GM19240 (cell line): ENCODE results near the gene SARM1.

Experiments
- DNase-seq: peaks from one replicate; pipeline ENCODE4 v3.0.0; 2011; ENCODE audit warnings: low spot score; ENCODE audit not compliant: insufficient read length

Gene SARM1

GRCh38 chr17:28394337-28395116 lies 23.0 kb downstream of the SARM1 start:
- DNase-seq: no peak

- no peak for DNase-seq
Measured at GRCh38 chr17:28395426-28395825, 23.9 kb downstream of the SARM1 start.

- no peak for DNase-seq
Measured at GRCh38 chr17:28395968-28396367, 24.5 kb downstream of the SARM1 start.

- no peak for DNase-seq
Measured at GRCh38 chr17:28396635-28397239, 25.2 kb downstream of the SARM1 start.

- DNase-seq: no peak
Measured at GRCh38 chr17:28397275-28397674, 25.8 kb downstream of the SARM1 start.

GRCh38 chr17:28397687-28398279 lies 26.3 kb downstream of the SARM1 start:
- no peak for DNase-seq

- no peak for DNase-seq
Measured at GRCh38 chr17:28398280-28398981, 26.9 kb downstream of the SARM1 start.

GRCh38 chr17:28399808-28400207 lies 28.3 kb downstream of the SARM1 start:
- DNase-seq: no peak

GRCh38 chr17:28402224-28402630 lies 30.7 kb downstream of the SARM1 start:
- DNase-seq: no peak

GRCh38 chr17:28402844-28403243 lies 31.4 kb downstream of the SARM1 start:
- DNase-seq: no peak

GRCh38 chr17:28404007-28404406 lies 32.5 kb downstream of the SARM1 start:
- no peak for DNase-seq

- DNase-seq: no peak
Measured at GRCh38 chr17:28404461-28404811, 32.9 kb downstream of the SARM1 start.

GRCh38 chr17:28404812-28405570 lies 33.5 kb downstream of the SARM1 start:
- DNase-seq: no peak

GRCh38 chr17:28405632-28406472 lies 34.4 kb downstream of the SARM1 start, which contains the start of gene SLC46A1:
TSS of gene SLC46A1 (minus strand) at chr17:28406212. CDS start at chr17:28406114, 98 bp downstream.
- DNase-seq: no peak

GRCh38 chr17:28406473-28406814 lies 35.0 kb downstream of the SARM1 start:
- DNase-seq: no peak

- no peak for DNase-seq
Measured at GRCh38 chr17:28407130-28407973, 35.9 kb downstream of the SARM1 start.

GRCh38 chr17:28407974-28408306 lies 36.4 kb downstream of the SARM1 start:
- DNase-seq: no peak

GRCh38 chr17:28412099-28412498 lies 40.6 kb downstream of the SARM1 start:
- DNase-seq: no peak

- no peak for DNase-seq
Measured at GRCh38 chr17:28413804-28414203, 42.3 kb downstream of the SARM1 start.

GRCh38 chr17:28415886-28416285 lies 44.4 kb downstream of the SARM1 start:
- DNase-seq: no peak
